ENCODE measurements around the gene ANTXR1.

ANTXR1 gene

GRCh38 chr2:69013142-69013839, at the start of gene ANTXR1:
Gene ANTXR1, plus strand, starts transcription at chr2:69013179. Its CDS starts 321 bp downstream, at chr2:69013500.
- in situ Hi-C loops (cut with HindIII; ENCODE audit: low sequenced_read_pairs): no loop called here

DNA sequence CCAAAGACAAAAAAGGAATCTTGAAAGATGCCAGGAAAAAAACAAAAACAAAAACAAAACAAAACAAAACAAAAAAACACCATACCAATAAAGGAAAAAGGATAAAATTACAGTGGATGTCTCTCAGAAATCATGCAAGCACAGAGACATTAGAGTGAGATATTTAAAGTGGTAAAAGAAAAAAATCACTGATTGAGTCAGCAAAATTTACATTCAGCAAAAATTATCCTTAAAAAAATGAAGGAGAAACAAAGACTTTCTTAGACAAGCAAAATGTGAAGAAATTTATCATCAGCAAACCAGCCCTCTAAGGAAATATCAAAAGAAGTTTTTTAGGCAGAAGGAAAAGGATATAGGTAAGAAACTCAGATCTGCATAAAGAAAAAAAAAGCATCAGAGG, 48.7 kb upstream of the ANTXR1 start:
- in situ Hi-C loops (cut with HindIII; ENCODE audit: low sequenced_read_pairs): no loop called here

- in situ Hi-C loops (cut with HindIII; ENCODE audit: low sequenced_read_pairs): no loop called here
Observed at GRCh38 chr2:68968221-68968620, 44.8 kb upstream of the ANTXR1 start.

- in situ Hi-C loops (cut with HindIII; ENCODE audit: low sequenced_read_pairs): no loop called here
Observed at GRCh38 chr2:68969736-68970490, 43.1 kb upstream of the ANTXR1 start.

DNA sequence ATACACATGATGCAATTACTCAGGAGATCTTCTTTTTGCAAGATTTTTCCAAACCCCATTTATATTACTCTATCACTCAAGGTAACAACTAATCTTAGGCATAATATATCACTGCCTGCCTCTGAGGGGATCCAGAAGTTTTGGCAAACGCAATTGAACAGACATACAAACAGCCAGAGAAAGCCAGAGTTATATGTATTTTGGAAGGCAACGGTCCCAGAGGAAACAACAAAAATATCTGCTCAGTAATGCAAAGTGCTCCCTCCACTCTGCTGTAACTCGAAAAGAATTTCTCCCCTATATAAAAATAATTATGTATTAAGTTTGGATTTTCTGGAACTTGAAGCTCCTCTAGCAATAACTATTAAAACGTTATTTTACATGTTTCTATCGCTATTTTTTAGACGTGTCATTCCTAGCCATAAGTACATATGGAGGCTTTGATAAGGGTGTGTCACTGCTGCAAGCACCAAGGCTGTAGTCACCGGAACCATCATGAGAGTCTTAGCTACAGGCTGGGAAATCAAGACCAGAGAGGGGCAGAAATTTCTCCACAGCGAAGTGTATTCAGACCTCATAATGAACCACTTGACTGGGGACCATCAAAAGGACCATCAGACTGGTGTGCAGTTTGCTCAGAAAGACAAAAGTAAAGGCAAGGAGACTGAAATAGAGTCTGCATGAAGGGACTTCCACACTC, 42.3 kb upstream of the ANTXR1 start:
- in situ Hi-C loops (cut with HindIII; ENCODE audit: low sequenced_read_pairs): no loop called here

GRCh38 chr2:68971591-68972231, 41.3 kb upstream of the ANTXR1 start:
- in situ Hi-C loops (cut with HindIII; ENCODE audit: low sequenced_read_pairs): no loop called here

DNA sequence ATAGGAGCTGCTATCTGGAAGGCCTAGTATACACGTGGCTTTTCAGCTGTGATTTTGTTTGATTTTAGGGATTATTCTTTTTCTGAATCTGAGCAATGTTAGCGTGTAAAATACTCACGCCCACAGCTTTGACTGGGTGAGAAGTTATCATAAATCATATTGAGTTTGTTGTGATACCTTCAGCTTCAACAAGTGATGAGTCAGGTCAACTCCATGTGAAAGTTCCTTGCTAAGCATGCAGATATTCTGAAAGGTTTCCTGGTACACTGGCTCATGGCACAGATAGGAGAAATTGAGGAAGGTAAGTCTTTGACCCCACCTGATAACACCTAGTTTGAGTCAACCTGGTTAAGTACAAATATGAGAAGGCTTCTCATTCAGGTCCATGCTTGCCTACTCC, 38.7 kb upstream of the ANTXR1 start, which contains the start of gene GKN1:
GKN1 (plus strand) TSS at position 386 of the 400 bp plus-strand sequence. CDS start 42 bp downstream, outside the sequence.
- in situ Hi-C loops (cut with HindIII; ENCODE audit: low sequenced_read_pairs): no loop called here

DNA sequence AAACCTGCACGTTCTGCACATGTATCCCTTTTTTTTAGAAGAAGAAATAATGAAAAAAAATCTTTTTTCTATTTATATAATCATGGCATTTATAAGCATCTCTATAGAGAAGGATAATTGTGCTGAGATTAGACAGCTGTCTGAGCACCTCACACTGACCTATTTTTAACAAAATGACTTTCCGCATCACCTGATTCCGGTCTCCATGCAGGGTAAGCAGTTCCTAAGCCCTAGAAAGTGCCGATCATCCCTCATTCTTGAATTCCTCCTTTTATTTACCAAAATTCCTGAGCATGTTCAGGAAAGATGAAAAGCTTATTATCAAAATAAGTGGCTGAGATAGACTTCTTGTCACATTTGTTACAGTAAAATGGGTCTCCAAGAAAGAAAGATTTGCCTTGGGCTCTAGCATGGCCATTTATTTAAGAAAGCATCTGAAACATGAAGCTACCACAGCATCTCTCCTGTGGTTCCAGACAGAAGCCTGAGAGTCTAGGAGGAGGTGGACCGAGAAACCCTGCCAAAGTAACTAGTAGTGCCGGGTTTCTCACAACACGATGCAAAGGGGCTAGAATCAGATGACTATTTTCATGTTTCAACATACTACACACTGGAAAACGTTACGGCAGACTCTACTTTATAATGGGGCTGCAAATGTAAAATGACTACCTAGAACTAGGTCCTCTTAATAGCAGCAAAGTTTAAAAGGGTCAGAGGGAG, 37.9 kb upstream of the ANTXR1 start:
- in situ Hi-C loops (cut with HindIII; ENCODE audit: low sequenced_read_pairs): no loop called here

GRCh38 chr2:68975844-68976243, 37.1 kb upstream of the ANTXR1 start:
- in situ Hi-C loops (cut with HindIII; ENCODE audit: low sequenced_read_pairs): no loop called here

- in situ Hi-C loops (cut with HindIII; ENCODE audit: low sequenced_read_pairs): no loop called here
Observed at GRCh38 chr2:68977453-68977852, 35.5 kb upstream of the ANTXR1 start.

DNA sequence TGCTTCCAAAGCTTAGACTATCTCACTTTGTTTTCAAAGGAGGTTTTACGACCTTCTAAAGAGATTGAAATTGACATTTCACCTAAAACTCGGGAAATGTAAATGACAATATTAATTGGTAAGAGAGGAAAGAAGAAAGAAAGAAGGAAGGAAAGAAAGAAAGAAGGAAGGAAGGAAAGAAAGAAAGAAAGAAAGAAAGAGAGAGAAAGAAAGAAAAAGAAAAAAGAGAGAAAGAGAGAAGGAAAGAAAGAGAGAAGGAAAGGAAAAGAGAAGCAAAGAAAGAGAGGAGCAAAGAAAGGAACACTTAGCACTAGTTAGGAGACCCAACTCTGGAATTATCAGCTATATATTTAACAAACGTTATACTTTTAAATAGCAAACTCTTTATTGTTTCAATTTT, 34.9 kb upstream of the ANTXR1 start:
- in situ Hi-C loops (cut with HindIII; ENCODE audit: low sequenced_read_pairs): no loop called here

GRCh38 chr2:68980956-68981355, 32.0 kb upstream of the ANTXR1 start:
- in situ Hi-C loops (cut with HindIII; ENCODE audit: low sequenced_read_pairs): no loop called here

GRCh38 chr2:68987021-68987503, 25.9 kb upstream of the ANTXR1 start:
- in situ Hi-C loops (cut with HindIII; ENCODE audit: low sequenced_read_pairs): no loop called here

DNA sequence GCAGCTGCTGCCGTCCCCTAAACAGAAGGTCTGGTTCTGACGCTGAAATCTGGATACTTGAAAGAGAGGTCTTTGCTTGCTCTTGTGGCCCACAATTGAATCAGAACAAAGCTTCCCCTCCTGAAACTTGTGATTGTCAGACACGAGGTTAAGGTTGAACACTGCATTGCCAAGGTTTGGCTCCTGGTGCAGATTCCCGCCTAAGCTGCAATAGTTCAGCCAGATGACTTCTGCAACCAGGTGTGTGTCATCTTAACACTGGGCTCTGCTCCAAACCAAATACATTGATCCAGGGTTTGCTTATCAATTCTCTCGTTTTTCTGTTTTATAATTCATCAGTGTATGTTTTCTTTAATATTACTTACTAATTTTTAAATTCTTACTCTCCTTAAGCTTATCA, 23.9 kb upstream of the ANTXR1 start:
- in situ Hi-C loops (cut with HindIII; ENCODE audit: low sequenced_read_pairs): no loop called here

- in situ Hi-C loops (cut with HindIII; ENCODE audit: low sequenced_read_pairs): no loop called here
Observed at GRCh38 chr2:68992341-68992740, 20.6 kb upstream of the ANTXR1 start.

- in situ Hi-C loops (cut with HindIII; ENCODE audit: low sequenced_read_pairs): no loop called here
Observed at GRCh38 chr2:68992933-68993332, 20.0 kb upstream of the ANTXR1 start.

DNA sequence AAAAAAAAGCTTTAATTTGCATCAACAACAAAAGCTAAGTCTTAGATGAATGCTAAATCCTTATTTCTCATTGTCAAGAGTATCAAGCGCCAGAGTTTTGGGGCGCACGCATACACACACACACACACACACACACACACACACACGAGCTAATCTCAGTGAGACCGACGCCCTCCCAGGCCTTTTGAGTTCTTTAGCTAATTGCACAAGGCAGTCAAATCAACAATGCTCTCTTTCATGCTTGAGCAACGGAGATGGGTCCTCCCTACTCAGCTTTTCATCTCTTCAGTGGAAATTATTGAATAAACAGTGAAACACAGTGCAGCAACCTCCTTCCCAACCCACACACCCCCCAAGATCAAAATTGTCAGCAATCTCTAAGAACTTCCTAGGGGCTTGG, 19.3 kb upstream of the ANTXR1 start:
- in situ Hi-C loops (cut with HindIII; ENCODE audit: low sequenced_read_pairs): no loop called here

DNA sequence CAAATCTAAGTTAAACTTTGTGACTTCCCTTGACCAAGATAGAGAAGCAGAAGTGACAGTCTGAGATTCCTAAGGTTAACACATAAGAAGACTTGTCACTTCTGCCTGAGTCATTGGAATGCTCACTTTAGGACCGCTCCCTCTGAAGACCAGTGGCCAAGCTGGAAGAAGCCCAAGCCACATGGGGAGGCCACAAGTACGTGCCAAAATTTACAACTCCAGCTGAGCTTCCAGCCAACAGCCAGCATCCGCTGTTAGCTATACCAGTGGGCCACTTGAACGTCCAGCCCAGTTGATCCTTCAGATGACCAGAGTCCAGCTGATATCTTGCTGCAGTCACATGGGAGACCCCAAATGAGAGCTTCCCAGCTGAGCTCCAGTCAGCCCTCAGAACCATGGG, 18.1 kb upstream of the ANTXR1 start:
- in situ Hi-C loops (cut with HindIII; ENCODE audit: low sequenced_read_pairs): no loop called here

DNA sequence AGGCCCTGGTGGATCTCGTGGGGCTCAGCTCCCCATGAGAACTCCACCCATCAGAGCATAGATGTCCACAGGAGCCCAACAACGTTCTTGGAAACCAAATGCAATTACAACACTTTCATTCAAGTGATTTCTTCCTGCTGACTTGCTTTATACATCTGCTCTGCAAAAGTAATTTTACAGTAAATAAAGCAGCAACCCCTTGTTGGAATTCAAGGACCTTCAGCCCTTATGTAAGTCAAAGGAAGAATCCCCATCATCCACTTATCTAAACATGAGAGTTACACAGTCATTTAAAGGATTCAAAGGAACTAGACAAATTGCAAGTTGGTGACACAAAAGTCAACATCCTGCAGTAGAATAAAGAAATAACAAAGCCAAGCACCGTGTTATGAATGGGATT, 17.1 kb upstream of the ANTXR1 start:
- in situ Hi-C loops (cut with HindIII; ENCODE audit: low sequenced_read_pairs): no loop called here

- in situ Hi-C loops (cut with HindIII; ENCODE audit: low sequenced_read_pairs): no loop called here
Observed at GRCh38 chr2:68997401-68997800, 15.6 kb upstream of the ANTXR1 start.
